Activated naive CD4-positive, alpha-beta T cell treated with anti-CD3 and anti-CD28 coated beads, Interleukin-2, amount 50 U/mL, for 24 hours (primary cell): ENCODE data around the gene GJD2.

Source experiments
- H3K27ac Mint-ChIP-seq: one replicate; pipeline ENCODE4 v1.8.0; 2021; ENCODE audit warnings: mild to moderate bottlenecking, mixed read lengths
- H3K27me3 Mint-ChIP-seq: one replicate; pipeline ENCODE4 v1.8.0; 2021; ENCODE audit warnings: mixed read lengths
- H3K36me3 Mint-ChIP-seq: one replicate; pipeline ENCODE4 v1.8.0; 2021; ENCODE audit warnings: mixed read lengths
- H3K4me1 Mint-ChIP-seq: one replicate; pipeline ENCODE4 v1.8.0; 2021; ENCODE audit warnings: mixed read lengths
- H3K4me3 Mint-ChIP-seq: one replicate; pipeline ENCODE4 v1.8.0; 2021; ENCODE audit warnings: mild to moderate bottlenecking, mixed read lengths
- H3K9me3 Mint-ChIP-seq: one replicate; pipeline ENCODE4 v1.8.0; 2021; ENCODE audit warnings: mixed read lengths

Gene GJD2

GRCh38 chr15:34721157-34721801 is 33.5 kb downstream of the GJD2 start:
- Mint-ChIP-seq H3K4me1 (no peaks in the 10 kb centered on the region), H3K36me3 (no peaks in the 10 kb centered on the region), H3K27ac (no peak overlapping the region), H3K27me3 (peaks cover 36% of the 10 kb centered on the region), H3K4me3 (no peak overlapping the region), H3K9me3 (no peaks in the 10 kb centered on the region)

DNA sequence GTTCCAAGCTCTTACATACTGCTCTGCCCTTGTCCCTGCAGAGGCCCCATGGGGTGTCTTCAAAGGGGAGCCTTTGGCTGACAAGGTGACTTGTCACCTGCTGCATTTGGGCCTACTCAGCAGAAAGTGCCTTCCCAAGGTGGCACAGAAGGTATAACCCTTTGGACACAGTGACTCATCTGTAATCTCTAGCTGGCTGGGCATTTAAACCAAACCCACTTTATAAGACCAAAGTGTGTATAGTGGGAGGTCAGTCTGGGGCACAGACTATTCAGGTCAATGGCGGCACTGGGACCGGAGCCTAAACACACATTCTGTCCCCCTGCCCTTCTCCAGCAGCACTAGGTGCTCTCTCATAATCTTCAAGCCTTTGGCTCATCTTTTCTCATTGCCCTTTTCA is 35.1 kb downstream of the GJD2 start:
- no peak overlapping the region for H3K4me3 Mint-ChIP-seq
- H3K4me1 Mint-ChIP-seq: no peaks in the 10 kb centered on the region
- no peaks in the 10 kb centered on the region for H3K9me3 Mint-ChIP-seq
- H3K36me3 Mint-ChIP-seq: no peaks in the 10 kb centered on the region
- no peak overlapping the region for H3K27ac Mint-ChIP-seq
- H3K27me3 Mint-ChIP-seq: peaks cover 26% of the 10 kb centered on the region

GRCh38 chr15:34718681-34719665 is 35.8 kb downstream of the GJD2 start:
- Mint-ChIP-seq H3K9me3 (no peaks in the 10 kb centered on the region), H3K27me3 (peaks cover 24% of the 10 kb centered on the region), H3K27ac (no peak overlapping the region), H3K4me3 (no peak overlapping the region), H3K36me3 (no peaks in the 10 kb centered on the region), H3K4me1 (no peaks in the 10 kb centered on the region)

GRCh38 chr15:34717729-34718128 is 37.1 kb downstream of the GJD2 start:
- Mint-ChIP-seq H3K27me3 (peaks cover 21% of the 10 kb centered on the region), H3K4me1 (no peaks in the 10 kb centered on the region), H3K27ac (no peak overlapping the region), H3K36me3 (no peaks in the 10 kb centered on the region), H3K9me3 (no peaks in the 10 kb centered on the region), H3K4me3 (no peak overlapping the region)

DNA sequence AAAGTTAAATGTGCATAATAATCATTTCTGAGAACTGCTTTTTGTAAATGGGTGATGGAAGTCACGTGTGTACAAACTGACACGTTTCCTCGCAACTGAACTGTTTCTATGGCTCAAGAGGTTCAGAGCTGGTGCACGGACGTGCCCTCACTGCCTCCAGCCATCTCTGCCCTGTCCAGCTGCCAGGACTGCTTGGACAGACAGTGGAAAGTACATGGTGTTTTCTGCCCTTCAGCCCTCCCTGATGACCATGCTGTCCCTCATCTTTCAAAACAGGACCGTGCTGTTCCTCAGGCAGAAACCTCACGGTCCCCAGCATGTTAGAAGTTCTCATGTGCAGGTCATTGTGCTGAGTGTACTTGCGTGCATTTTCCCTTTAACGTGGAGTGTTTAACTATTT is 38.7 kb downstream of the GJD2 start:
- Mint-ChIP-seq H3K9me3 (no peaks in the 10 kb centered on the region), H3K27me3 (peaks cover 8% of the 10 kb centered on the region), H3K27ac (no peak overlapping the region), H3K36me3 (no peaks in the 10 kb centered on the region), H3K4me3 (no peak overlapping the region), H3K4me1 (no peaks in the 10 kb centered on the region)

- H3K36me3 Mint-ChIP-seq: no peaks in the 10 kb centered on the region
- H3K27ac Mint-ChIP-seq: no peak overlapping the region
- H3K4me1 Mint-ChIP-seq: no peaks in the 10 kb centered on the region
- no peak overlapping the region for H3K4me3 Mint-ChIP-seq
- H3K27me3 Mint-ChIP-seq: peaks cover 7% of the 10 kb centered on the region
- no peaks in the 10 kb centered on the region for H3K9me3 Mint-ChIP-seq
Measured at GRCh38 chr15:34714476-34715121, 40.2 kb downstream of the GJD2 start.

GRCh38 chr15:34713635-34714034 is 41.2 kb downstream of the GJD2 start:
- peaks cover 7% of the 10 kb centered on the region for H3K27me3 Mint-ChIP-seq
- H3K4me1 Mint-ChIP-seq: no peaks in the 10 kb centered on the region
- H3K27ac Mint-ChIP-seq: no peak overlapping the region
- H3K36me3 Mint-ChIP-seq: no peaks in the 10 kb centered on the region
- no peaks in the 10 kb centered on the region for H3K9me3 Mint-ChIP-seq
- H3K4me3 Mint-ChIP-seq: no peak overlapping the region

DNA sequence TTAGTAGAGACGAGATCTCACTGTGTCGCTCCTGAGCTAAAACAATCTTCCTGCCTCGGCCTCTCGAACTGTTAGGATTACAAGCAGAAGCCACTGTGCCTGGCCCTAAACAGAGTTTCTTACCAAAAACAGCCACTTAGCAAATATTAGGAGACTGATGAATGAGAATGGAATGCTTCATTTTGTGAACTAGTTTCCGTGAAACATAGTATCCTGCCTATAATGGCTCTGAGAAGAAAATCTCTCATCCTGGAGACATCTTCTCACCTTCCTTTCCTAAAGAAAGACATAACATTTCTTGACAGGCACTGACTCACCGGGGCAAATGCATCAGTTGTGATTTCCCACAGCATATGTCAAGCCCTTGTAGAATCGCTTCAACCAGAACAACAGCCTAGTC is 44.9 kb downstream of the GJD2 start:
- peaks cover 11% of the 10 kb centered on the region for H3K27me3 Mint-ChIP-seq
- no peaks in the 10 kb centered on the region for H3K36me3 Mint-ChIP-seq
- no peak overlapping the region for H3K4me3 Mint-ChIP-seq
- no peaks in the 10 kb centered on the region for H3K9me3 Mint-ChIP-seq
- no peak overlapping the region for H3K27ac Mint-ChIP-seq
- no peaks in the 10 kb centered on the region for H3K4me1 Mint-ChIP-seq

GRCh38 chr15:34708422-34708821 is 46.4 kb downstream of the GJD2 start:
- Mint-ChIP-seq H3K9me3 (no peaks in the 10 kb centered on the region), H3K27ac (no peak overlapping the region), H3K4me3 (no peak overlapping the region), H3K36me3 (no peaks in the 10 kb centered on the region), H3K4me1 (no peaks in the 10 kb centered on the region), H3K27me3 (peaks cover 16% of the 10 kb centered on the region)

DNA sequence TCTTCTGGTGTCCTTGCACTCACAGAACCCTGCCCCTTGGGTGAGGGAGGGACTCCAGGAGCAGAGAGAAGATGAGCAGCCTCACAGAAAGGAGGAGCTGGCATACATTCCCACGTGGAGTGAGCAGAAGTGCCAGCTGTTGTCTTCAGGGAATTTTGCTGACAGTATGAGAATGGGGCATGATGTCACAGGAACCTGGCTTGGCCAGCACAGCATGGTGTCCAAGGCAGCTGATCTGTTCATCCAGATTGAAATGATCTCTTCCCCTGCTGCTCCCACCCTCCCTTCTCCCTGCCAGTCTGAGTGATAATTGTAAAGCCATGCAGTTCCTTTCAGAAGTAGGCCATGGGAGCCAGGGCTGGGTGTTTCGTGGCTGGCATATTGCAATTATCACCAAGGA is 53.3 kb downstream of the GJD2 start:
- Mint-ChIP-seq H3K36me3 (no peaks in the 10 kb centered on the region), H3K27ac (no peak overlapping the region), H3K4me3 (no peak overlapping the region), H3K9me3 (no peaks in the 10 kb centered on the region), H3K27me3 (peaks cover 15% of the 10 kb centered on the region), H3K4me1 (no peaks in the 10 kb centered on the region)
